Loucy (cell line): ENCODE results near the gene TMEM30B.

ENCODE experiments used
- CTCF ChIP-seq: fragments of 200-600 bp; sonication (generic); conservative IDR thresholded peaks from 2 replicates; pipeline ENCODE4 v1.5.1; 2014; ENCODE audit warnings: mild to moderate bottlenecking, antibody characterized with exemption, low read length
- EZH2phosphoT487 ChIP-seq: fragments of 200-600 bp; IDR thresholded peaks from 2 replicates; pipeline ENCODE4 v1.6.1; 2018; ENCODE audit warnings: antibody characterized with exemption, mild to moderate bottlenecking, moderate library complexity, borderline replicate concordance

- TF ChIP-seq CTCF (no peak), EZH2phosphoT487 (no peak)
Observed at GRCh38 chr14:61279082-61279481, 2.1 kb downstream of the TMEM30B start.
